ENCODE data around the gene STRIP2. TPM values are rescaled to one million over a fixed set of nuclear protein-coding genes. Genes with fewer than 3 reads are reported as not detected.

Gene STRIP2
- total and polyA plus RNA-seq, 9 of the 15 experiments (the other 6 are each of a cell fraction or from before 2014, with no cell fraction given), result 10.1 to 81.8 (median 42.3) TPM

GRCh38 chr7:129438839-129439651, 4.8 kb downstream of the STRIP2 start (continued):
- TF ChIP-seq, protein P1, sequence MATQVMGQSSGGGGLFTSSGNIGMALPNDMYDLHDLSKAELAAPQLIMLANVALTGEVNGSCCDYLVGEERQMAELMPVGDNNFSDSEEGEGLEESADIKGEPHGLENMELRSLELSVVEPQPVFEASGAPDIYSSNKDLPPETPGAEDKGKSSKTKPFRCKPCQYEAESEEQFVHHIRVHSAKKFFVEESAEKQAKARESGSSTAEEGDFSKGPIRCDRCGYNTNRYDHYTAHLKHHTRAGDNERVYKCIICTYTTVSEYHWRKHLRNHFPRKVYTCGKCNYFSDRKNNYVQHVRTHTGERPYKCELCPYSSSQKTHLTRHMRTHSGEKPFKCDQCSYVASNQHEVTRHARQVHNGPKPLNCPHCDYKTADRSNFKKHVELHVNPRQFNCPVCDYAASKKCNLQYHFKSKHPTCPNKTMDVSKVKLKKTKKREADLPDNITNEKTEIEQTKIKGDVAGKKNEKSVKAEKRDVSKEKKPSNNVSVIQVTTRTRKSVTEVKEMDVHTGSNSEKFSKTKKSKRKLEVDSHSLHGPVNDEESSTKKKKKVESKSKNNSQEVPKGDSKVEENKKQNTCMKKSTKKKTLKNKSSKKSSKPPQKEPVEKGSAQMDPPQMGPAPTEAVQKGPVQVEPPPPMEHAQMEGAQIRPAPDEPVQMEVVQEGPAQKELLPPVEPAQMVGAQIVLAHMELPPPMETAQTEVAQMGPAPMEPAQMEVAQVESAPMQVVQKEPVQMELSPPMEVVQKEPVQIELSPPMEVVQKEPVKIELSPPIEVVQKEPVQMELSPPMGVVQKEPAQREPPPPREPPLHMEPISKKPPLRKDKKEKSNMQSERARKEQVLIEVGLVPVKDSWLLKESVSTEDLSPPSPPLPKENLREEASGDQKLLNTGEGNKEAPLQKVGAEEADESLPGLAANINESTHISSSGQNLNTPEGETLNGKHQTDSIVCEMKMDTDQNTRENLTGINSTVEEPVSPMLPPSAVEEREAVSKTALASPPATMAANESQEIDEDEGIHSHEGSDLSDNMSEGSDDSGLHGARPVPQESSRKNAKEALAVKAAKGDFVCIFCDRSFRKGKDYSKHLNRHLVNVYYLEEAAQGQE (IDR thresholded peaks at IDR 0.05; ENCODE audit: borderline replicate concordance), result peak; percentile 91
- TF ChIP-seq, protein P1 (CRISPR knock-in tag; IDR thresholded peaks at IDR 0.05; ENCODE audit: low read depth), result no peak
- TF ChIP-seq, protein P2, sequence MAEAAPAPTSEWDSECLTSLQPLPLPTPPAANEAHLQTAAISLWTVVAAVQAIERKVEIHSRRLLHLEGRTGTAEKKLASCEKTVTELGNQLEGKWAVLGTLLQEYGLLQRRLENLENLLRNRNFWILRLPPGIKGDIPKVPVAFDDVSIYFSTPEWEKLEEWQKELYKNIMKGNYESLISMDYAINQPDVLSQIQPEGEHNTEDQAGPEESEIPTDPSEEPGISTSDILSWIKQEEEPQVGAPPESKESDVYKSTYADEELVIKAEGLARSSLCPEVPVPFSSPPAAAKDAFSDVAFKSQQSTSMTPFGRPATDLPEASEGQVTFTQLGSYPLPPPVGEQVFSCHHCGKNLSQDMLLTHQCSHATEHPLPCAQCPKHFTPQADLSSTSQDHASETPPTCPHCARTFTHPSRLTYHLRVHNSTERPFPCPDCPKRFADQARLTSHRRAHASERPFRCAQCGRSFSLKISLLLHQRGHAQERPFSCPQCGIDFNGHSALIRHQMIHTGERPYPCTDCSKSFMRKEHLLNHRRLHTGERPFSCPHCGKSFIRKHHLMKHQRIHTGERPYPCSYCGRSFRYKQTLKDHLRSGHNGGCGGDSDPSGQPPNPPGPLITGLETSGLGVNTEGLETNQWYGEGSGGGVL (CRISPR knock-in tag; IDR thresholded peaks at IDR 0.05), result no peak
- TF ChIP-seq, protein P3, sequence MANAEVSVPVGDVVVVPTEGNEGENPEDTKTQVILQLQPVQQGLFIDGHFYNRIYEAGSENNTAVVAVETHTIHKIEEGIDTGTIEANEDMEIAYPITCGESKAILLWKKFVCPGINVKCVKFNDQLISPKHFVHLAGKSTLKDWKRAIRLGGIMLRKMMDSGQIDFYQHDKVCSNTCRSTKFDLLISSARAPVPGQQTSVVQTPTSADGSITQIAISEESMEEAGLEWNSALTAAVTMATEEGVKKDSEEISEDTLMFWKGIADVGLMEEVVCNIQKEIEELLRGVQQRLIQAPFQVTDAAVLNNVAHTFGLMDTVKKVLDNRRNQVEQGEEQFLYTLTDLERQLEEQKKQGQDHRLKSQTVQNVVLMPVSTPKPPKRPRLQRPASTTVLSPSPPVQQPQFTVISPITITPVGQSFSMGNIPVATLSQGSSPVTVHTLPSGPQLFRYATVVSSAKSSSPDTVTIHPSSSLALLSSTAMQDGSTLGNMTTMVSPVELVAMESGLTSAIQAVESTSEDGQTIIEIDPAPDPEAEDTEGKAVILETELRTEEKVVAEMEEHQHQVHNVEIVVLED (CRISPR knock-in tag; IDR thresholded peaks at IDR 0.05), result peak; percentile 27; the same call in 1 of the 2 replicates
- TF ChIP-seq ZC3H4 (CRISPR knock-in tag; IDR thresholded peaks at IDR 0.05; ENCODE audit: borderline replicate concordance) (no peak), BACH1 (tag; IDR thresholded peaks at IDR 0.05) (peak; percentile 78), MYNN (IDR thresholded peaks at IDR 0.05) (no peak; the same call in 1 of the 2 replicates), MYNN (CRISPR knock-in tag; IDR thresholded peaks at IDR 0.05) (no peak), HDAC6 (IDR thresholded peaks at IDR 0.05; ENCODE audit: low read depth, low read length) (no peak), CBX3 (IDR thresholded peaks at IDR 0.05; ENCODE audit: borderline replicate concordance in 1 of 2, low read length in 2 of 2) (peak in 1 of 2 experiments; percentile 68; a peak in 2 of 3 replicates)

All from K562 (cell line).